AG10803 (cell line): ENCODE data around the gene TBX5.

Experiments used
- DNase-seq: peaks from one replicate; pipeline ENCODE4 v3.0.0; 2010; ENCODE audit warnings: low read depth
- H3K4me3 ChIP-seq: 2 replicates; pipeline ENCODE4 v1.5.1; 2011; ENCODE audit warnings: mild to moderate bottlenecking, low read length, control low read depth
- CTCF ChIP-seq: conservative IDR thresholded peaks from 2 replicates; pipeline ENCODE4 v1.5.1; 2011; ENCODE audit warnings: mild to moderate bottlenecking, low read length, control low read depth, inconsistent platforms

The TBX5 gene

GRCh38 chr12:114430306-114430705 is 24.4 kb upstream of the TBX5 start:
- DNase-seq, result peak; percentile 96
- H3K4me3 ChIP-seq, result no peak overlapping the region
- no peak for TF ChIP-seq CTCF

DNA sequence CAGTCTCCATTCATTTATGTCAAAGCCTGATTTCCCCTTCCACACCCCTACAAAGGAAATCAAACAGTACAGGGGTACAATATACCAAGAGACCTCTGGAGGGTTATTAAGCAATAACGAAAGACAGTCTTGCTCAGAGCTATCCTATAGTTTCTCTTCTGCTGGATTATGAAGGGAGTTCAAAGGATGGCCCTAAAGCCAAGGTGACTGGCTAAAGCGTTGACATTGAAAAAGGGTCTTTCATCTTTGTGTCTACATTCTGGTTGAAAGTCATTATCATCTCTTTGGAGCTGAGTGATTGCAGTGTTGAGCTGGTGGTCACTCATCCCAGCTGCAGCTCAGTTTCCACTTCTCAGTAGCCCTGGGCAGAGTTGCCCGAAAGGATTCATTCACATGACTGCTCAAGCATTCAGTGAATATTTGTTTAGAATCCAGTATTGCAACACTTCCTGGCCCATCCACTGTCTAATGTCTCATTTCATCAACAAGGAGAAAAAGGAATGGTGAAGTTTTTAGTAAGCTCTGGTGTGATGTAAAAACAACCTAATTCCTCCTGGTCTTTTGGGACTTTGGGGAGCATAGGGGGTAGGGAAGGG is 19.2 kb upstream of the TBX5 start:
- H3K4me3 ChIP-seq, result no peak overlapping the region
- DNase-seq, result peak; percentile 79
- TF ChIP-seq CTCF, result no peak

DNA sequence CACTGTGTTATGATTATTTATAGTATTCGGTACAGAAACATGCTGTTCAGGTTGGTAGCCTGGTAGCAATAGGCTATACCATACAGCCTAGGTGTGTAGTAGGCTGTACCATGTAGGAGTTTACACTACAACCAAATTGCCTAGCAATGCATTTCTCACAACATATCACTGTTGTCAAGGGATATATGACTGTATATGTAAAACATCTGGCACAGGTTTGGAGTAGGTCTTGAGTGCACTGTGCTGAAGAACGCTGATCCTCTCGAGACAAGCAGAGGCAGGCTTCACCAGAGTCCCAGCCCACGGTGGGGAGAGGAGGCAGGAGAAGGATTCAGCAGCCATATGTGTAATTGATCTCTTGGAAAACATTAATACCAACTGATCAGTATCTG is 15.0 kb upstream of the TBX5 start:
- no peak for DNase-seq
- H3K4me3 ChIP-seq, result no peak overlapping the region
- TF ChIP-seq CTCF, result no peak

- TF ChIP-seq CTCF, result no peak
- no peak overlapping the region for H3K4me3 ChIP-seq
- DNase-seq, result no peak
Observed at GRCh38 chr12:114420182-114420943, 14.4 kb upstream of the TBX5 start.

GRCh38 chr12:114416028-114416427 is 10.1 kb upstream of the TBX5 start:
- TF ChIP-seq CTCF, result no peak
- DNase-seq, result no peak
- no peak overlapping the region for H3K4me3 ChIP-seq

DNA sequence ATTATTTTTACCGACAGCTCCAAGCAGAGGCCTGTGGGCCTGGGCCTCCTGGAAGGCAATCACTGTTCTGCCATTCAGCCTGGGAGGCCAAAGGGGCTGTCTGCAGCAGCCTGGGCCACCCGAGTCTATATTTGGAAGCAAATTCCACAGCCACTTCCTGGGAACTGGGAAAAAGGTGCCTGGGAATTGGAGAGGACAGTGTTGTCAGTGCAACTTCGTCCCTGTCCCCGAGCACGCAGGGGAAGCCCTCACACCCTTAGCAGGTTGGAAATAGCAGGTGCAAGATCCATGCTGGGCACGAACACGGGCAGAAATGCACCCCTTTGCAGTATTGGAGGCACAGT is 9.6 kb upstream of the TBX5 start:
- no peak for TF ChIP-seq CTCF

GRCh38 chr12:114414866-114415524 is 9.1 kb upstream of the TBX5 start:
- no peak for TF ChIP-seq CTCF
- no peak overlapping the region for H3K4me3 ChIP-seq
- DNase-seq, result no peak

More for the DNA sequence above, 9.6 kb upstream of the TBX5 start:
- DNase-seq, result no peak
- no peak overlapping the region for H3K4me3 ChIP-seq
